ENCODE data around the gene NHLRC4.

NHLRC4 gene

DNA sequence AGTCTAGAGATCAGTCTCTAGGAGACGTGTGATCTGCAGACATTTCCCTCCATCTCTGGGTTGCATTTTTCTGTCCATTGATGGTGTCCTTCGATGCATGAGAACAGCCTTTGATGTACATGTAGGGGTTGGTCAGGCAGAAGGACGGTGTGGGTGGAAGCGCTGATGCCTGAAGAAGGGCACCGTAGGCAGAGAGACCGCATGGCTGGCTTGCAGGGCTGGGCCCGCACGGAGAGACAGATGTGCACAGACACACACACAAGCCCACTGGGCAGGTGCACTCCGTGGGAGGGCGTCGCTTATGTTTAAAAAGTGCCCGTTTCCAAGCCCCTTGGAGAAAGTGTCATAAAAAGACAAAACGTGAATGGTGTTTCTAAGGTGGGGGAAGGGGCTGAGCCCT, 48.3 kb downstream of the NHLRC4 start:
- no peak for DNase-seq (ENCODE audit: extremely low spot score)
- ChIA-PET CTCF (no interaction called here), POLR2A (no interaction called here)
- TF ChIP-seq FOXM1 (IDR thresholded peaks at IDR 0.05; ENCODE audit: borderline replicate concordance) (no peak), HDGF (IDR thresholded peaks at IDR 0.05; ENCODE audit: borderline replicate concordance) (no peak), BHLHE40 (IDR thresholded peaks at IDR 0.05; ENCODE audit: borderline replicate concordance) (no peak), FOXK2 (IDR thresholded peaks at IDR 0.05) (no peak), ELF4 (IDR thresholded peaks at IDR 0.05) (no peak), LEF1 (IDR thresholded peaks at IDR 0.05; ENCODE audit: borderline replicate concordance) (no peak), TARDBP (IDR thresholded peaks at IDR 0.05) (no peak), SUZ12 (IDR thresholded peaks at IDR 0.05) (no peak), ZNF384 (IDR thresholded peaks at IDR 0.05) (no peak), L3MBTL2 (conservative IDR thresholded peaks at IDR 0.05) (no peak), FOXA1 (IDR thresholded peaks at IDR 0.05) (no peak), ARNT (IDR thresholded peaks at IDR 0.05) (no peak), NFRKB (IDR thresholded peaks at IDR 0.05) (no peak), SP1 (IDR thresholded peaks at IDR 0.05) (no peak), CTBP1 (IDR thresholded peaks at IDR 0.05; ENCODE audit: borderline replicate concordance) (no peak)
- TF ChIP-seq, protein P1, sequence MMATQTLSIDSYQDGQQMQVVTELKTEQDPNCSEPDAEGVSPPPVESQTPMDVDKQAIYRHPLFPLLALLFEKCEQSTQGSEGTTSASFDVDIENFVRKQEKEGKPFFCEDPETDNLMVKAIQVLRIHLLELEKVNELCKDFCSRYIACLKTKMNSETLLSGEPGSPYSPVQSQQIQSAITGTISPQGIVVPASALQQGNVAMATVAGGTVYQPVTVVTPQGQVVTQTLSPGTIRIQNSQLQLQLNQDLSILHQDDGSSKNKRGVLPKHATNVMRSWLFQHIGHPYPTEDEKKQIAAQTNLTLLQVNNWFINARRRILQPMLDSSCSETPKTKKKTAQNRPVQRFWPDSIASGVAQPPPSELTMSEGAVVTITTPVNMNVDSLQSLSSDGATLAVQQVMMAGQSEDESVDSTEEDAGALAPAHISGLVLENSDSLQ (IDR thresholded peaks at IDR 0.05), result no peak

DNA sequence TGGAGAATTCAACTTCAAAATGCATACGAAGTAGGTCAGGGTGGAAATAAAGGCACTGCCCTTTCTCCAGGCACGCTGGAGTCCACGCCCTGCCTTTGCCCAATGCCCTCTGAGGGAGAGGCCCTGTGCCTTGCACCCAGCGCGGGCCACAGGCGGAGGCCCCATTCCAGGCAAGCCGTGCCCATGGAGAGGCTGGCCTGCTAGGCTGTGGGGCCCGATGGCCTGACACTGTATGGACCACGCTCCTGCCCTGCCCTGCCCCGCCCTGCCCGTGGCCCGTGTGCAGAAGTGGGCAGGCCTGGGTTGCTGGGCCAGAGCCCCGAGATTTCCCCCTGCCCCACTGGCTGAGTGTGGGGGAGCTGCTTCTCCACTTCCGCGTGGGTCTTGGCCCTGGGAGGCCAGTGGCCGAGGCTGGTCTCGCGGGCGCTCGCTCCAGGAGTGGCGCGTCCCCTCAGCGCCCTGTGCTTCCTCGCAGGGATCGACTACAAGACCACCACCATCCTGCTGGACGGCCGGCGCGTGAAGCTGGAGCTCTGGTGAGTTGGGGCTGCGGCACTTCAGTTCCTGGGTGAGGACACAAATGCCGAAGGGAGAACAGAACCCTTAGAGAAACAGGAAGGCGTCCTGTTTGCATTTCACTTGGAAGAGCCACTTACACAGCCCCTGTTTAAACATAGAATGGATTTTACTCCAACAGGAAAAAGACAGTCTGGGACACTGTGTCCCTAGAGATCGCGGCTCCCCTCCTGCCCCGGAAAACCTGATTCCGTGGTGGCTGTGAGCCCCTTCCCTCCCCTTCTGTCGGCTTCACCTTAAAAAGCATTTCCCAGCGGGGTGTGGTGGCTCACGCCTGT, 50.2 kb downstream of the NHLRC4 start:
- DNase-seq (ENCODE audit: extremely low spot score), result no peak
- TF ChIP-seq FOXM1 (IDR thresholded peaks at IDR 0.05; ENCODE audit: borderline replicate concordance), result no peak
- no peak for TF ChIP-seq ZNF384 (IDR thresholded peaks at IDR 0.05)
- no peak for TF ChIP-seq LEF1 (IDR thresholded peaks at IDR 0.05; ENCODE audit: borderline replicate concordance)
- no peak for TF ChIP-seq ARNT (IDR thresholded peaks at IDR 0.05)
- TF ChIP-seq BHLHE40 (IDR thresholded peaks at IDR 0.05; ENCODE audit: borderline replicate concordance), result no peak
- TF ChIP-seq TARDBP (IDR thresholded peaks at IDR 0.05), result no peak
- ChIA-PET CTCF (no interaction called here), POLR2A (no interaction called here)

DNA sequence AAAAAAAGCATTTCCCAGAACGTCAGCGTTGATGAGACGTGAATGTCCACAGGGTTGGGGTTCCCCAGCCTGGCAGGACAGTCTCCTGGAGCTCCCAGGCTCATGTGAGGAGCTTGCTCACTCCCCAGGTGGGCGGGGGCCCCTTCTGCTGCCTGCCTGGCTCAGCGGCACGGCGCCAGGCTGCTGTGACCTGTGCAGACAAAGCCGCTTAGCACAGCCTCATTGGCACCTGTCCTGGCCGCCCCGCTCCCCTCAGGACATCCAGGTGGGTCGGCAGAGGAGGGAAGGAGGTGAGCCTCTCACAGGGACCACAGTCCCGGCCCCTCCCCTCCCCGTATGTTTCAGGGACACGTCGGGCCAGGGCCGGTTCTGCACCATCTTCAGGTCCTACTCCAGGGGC, 51.0 kb downstream of the NHLRC4 start:
- CTCF ChIA-PET, result no interaction called here
- no peak for DNase-seq (ENCODE audit: extremely low spot score)
- no peak for TF ChIP-seq CTBP1 (IDR thresholded peaks at IDR 0.05; ENCODE audit: borderline replicate concordance)
- POLR2A ChIA-PET, result no interaction called here

Measured in HEK293T (cell line).